ENCODE results near the gene SHISAL2A.

DNA sequence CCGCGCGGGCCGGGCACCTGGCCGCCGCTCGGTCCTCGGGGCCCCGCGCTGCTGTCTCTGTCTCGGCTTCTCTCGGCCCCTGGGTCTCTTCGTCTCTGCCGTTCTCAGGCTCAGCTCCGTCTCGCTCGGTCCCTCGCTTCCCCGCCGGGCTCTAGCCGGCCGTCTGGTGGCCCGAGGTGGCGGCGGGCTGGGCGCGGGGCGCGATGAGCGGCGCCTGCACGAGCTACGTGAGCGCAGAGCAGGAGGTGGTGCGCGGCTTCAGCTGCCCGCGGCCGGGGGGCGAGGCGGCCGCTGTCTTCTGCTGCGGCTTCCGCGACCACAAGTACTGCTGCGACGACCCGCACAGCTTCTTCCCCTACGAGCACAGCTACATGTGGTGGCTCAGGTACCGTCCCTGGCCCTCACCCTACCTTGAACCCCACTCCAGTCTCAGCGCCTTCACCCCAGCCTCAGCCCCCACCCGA lies 355 bp downstream of the SHISAL2A start:
- TF ChIP-seq CHD4 (IDR thresholded peaks at IDR 0.05; ENCODE audit: borderline replicate concordance, low read length) (no peak), ZBTB7A (CRISPR knock-in tag; IDR thresholded peaks at IDR 0.05) (no peak), CBFB (CRISPR knock-in tag; IDR thresholded peaks at IDR 0.05) (no peak), KDM5B (CRISPR knock-in tag; IDR thresholded peaks at IDR 0.05; ENCODE audit: borderline replicate concordance) (no peak)

All from HepG2 (cell line).